ENCODE measurements around the gene DNAH12.

DNA sequence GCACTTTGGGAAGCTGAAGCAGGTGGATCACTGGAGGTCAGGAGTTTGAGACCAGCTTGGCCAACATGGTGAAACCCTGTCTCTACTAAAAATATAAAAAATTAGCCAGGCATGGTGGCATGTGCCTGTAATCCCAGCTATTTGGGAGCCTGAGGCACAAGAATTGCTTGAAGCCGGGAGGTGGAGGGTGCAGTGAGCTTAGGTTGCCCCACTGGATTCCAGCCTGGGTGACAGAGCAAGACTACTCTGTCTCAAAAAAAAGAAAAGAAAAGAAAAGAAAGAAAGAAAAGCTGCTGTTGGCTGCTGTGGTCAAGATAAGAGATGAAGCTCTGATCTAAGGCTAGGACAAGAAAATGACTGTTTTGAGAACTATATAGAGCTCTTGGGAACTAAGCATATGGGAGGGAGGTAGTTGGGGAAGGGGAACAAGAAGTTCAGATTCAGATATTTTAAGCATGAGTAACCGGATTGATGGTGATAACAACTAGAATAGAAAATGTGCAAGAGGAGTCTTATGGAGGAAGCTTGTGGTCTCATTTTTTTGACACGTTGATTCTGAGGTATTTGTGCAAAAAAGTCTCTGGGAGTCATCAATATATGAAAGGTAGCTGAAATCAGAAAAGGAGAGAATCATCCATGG, 25.7 kb downstream of the DNAH12 start:
- TF ChIP-seq POLR2AphosphoS5 (IDR thresholded peaks at IDR 0.05; ENCODE audit: low read depth, low read length) (no peak), ZNF747 (CRISPR knock-in tag; IDR thresholded peaks at IDR 0.05; ENCODE audit: borderline replicate concordance) (no peak), ZNF333 (CRISPR knock-in tag; IDR thresholded peaks at IDR 0.05; ENCODE audit: borderline replicate concordance) (no peak), EP300 (IDR thresholded peaks at IDR 0.05; ENCODE audit: low read depth in 2 of 2, low read length in 2 of 2) (no peak), EP300 (CRISPR knock-in tag; IDR thresholded peaks at IDR 0.05; ENCODE audit: borderline replicate concordance) (no peak), PHF8 (CRISPR knock-in tag; IDR thresholded peaks at IDR 0.05) (no peak), ZEB1 (IDR thresholded peaks at IDR 0.05; ENCODE audit: insufficient replicate concordance, low read depth) (no peak), FOXA1 (IDR thresholded peaks at IDR 0.05) (no peak), FOXA1 (CRISPR knock-in tag; IDR thresholded peaks at IDR 0.05) (no peak), TCF12 (IDR thresholded peaks at IDR 0.05) (no peak), TCF12 (CRISPR knock-in tag; IDR thresholded peaks at IDR 0.05) (no peak), GTF2F1 (IDR thresholded peaks at IDR 0.05; ENCODE audit: low read length) (no peak), ZNF766 (CRISPR knock-in tag; IDR thresholded peaks at IDR 0.05; ENCODE audit: borderline replicate concordance) (no peak), ZFY (CRISPR knock-in tag; IDR thresholded peaks at IDR 0.05) (no peak), POLR2A (IDR thresholded peaks at IDR 0.05; ENCODE audit: insufficient read depth in 1 of 2, low read depth in 2 of 2, low read length in 2 of 2) (no peak)
- TF ChIP-seq, protein P1, sequence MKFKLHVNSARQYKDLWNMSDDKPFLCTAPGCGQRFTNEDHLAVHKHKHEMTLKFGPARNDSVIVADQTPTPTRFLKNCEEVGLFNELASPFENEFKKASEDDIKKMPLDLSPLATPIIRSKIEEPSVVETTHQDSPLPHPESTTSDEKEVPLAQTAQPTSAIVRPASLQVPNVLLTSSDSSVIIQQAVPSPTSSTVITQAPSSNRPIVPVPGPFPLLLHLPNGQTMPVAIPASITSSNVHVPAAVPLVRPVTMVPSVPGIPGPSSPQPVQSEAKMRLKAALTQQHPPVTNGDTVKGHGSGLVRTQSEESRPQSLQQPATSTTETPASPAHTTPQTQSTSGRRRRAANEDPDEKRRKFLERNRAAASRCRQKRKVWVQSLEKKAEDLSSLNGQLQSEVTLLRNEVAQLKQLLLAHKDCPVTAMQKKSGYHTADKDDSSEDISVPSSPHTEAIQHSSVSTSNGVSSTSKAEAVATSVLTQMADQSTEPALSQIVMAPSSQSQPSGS (CRISPR knock-in tag; IDR thresholded peaks at IDR 0.05), result no peak

Data from HepG2 (cell line).